ENCODE data around the gene DCBLD1. TPM values are rescaled to one million over a fixed set of nuclear protein-coding genes. Genes with fewer than 3 reads are reported as not detected.
A peak's percentile ranks its signal among the peaks of the same experiment; 100 is the strongest.

Gene DCBLD1
- total and polyA plus RNA-seq, 11 donors: 2.9 to 11.4 (median 4.0) TPM

DNA sequence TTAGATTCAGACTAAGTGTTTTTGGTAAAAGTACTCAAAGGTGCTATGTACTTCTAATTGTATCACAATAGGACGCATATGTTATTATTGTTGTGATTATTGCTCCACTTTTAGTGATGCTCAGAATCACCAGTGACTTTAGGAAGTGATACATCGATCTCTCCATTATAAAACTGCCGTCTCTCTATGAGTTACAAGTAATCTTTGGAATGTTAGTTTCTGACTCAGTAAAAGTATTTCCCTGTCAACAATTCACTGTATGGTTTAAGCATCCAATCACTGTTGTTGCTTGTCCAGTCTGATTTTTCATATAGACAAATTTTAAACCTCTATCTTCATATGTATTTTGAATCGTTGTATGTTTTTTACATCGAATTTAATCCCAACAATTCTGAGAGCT lies 9.4 kb downstream of the DCBLD1 start:
- WGBS, 4 donors: 86 to 92% (median 88%) methylated on average over 5 of the region's 5 CpGs
- TF ChIP-seq CTCF (IDR thresholded peaks at IDR 0.05) (no peak), POLR2A (IDR thresholded peaks at IDR 0.05) (no peak)

GRCh38 chr6:117493470-117493869 lies 11.0 kb downstream of the DCBLD1 start:
- no peak for DNase-seq
- no peak for ATAC-seq
- H3K27ac ChIP-seq: peak overlapping the region in 8 of 12 donors; percentile 14 to 75 (median 42)
- H3K36me3 ChIP-seq: no peaks in the 10 kb centered on the region
- TF ChIP-seq POLR2A (IDR thresholded peaks at IDR 0.05) (no peak), CTCF (IDR thresholded peaks at IDR 0.05) (no peak)
- intact Hi-C loops (cut with DNase I): no loop called here
- H3K27me3 ChIP-seq: no peaks in the 10 kb centered on the region
- no peaks in the 10 kb centered on the region for H3K9me3 ChIP-seq
- H3K4me3 ChIP-seq: no peak overlapping the region
- whole genome bisulfite sequencing, 4 donors: 89 to 94% (median 90%) methylated on average over 2 of the region's 2 CpGs
- peaks cover 0 to 47% (median 14%) of the 10 kb centered on the region in 12 donors for H3K4me1 ChIP-seq

More for the DNA sequence above, 9.4 kb downstream of the DCBLD1 start:
- no peaks in the 10 kb centered on the region for H3K9me3 ChIP-seq
- H3K27ac ChIP-seq: no peak overlapping the region
- intact Hi-C loops (cut with DNase I): no loop called here
- no peak for DNase-seq
- no peak overlapping the region for H3K4me3 ChIP-seq
- H3K36me3 ChIP-seq: no peaks in the 10 kb centered on the region
- no peak for ATAC-seq
- peaks cover 0 to 32% (median 11%) of the 10 kb centered on the region in 12 donors for H3K4me1 ChIP-seq
- H3K27me3 ChIP-seq: no peaks in the 10 kb centered on the region

DNA sequence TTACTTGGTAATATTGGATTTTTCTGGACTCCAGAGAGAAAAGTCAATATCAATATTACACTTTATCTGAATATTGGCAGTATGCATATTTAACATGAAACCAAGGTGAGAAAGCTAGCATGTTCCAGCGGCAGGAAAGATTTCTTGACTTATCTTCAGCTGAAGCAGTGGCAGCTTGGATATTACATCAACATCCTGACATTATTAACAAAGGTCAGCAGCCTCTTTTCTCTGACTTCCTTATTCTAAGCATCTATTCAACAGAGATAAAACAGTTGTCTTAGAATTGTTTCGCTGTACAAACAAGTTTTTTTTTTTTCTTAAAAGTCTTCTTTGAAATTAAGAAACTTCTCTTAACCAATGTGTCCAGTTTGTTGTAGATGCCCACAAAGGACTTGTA lies 11.8 kb downstream of the DCBLD1 start:
- Histone ChIP-seq H3K4me1 (peaks cover 0 to 52% (median 15%) of the 10 kb centered on the region in 12 donors), H3K36me3 (no peaks in the 10 kb centered on the region), H3K9me3 (no peaks in the 10 kb centered on the region), H3K27me3 (no peaks in the 10 kb centered on the region), H3K27ac (peak overlapping the region in 10 of 12 donors; percentile 14 to 75 (median 39)), H3K4me3 (peak overlapping the region in 3 of 12 donors; percentile 2 to 6 (median 4))
- intact Hi-C loops (cut with DNase I): no loop called here
- ATAC-seq: peak in 1 of 4 donors; percentile 54
- TF ChIP-seq POLR2A (IDR thresholded peaks at IDR 0.05): no peak
- no peak for TF ChIP-seq CTCF (IDR thresholded peaks at IDR 0.05)
- WGBS, 4 donors: 38 to 58% (median 52%) methylated on average over 2 of the region's 2 CpGs
- no peak for DNase-seq

DNA sequence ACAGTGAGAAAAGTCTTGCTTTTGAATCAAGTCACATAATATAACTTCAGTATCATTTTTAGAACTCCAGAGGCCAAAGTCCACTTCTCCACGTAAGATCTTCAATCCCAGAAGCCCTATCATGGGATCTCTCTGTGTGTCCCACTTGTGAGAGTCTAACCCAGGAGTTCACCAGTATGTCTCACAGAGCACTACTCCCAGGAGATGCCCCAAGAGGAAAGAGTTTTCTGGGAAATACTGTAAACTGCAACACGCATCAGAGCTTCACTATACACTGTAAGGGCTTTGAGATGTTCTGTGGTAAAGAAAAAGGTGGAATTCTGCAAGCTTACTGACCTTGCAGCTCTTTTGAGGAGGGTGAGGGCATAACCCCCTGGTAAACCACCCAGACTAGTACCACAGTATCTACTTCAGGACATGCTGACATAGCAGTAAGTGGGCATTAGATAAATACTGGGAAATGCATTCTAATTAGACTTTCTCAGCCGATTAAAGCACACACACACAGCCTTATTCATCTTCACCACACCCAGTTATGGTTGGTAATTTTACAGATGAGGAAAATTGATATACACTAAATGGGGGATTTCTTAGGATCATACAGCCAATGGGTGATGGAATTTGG lies 12.3 kb downstream of the DCBLD1 start:
- H3K4me1 ChIP-seq: peaks cover 0 to 52% (median 15%) of the 10 kb centered on the region in 12 donors
- H3K9me3 ChIP-seq: no peaks in the 10 kb centered on the region
- H3K36me3 ChIP-seq: no peaks in the 10 kb centered on the region
- TF ChIP-seq CTCF (IDR thresholded peaks at IDR 0.05): no peak
- TF ChIP-seq POLR2A (IDR thresholded peaks at IDR 0.05): no peak
- H3K4me3 ChIP-seq: peak overlapping the region in 1 of 12 donors; percentile 2
- ATAC-seq (peak in 2 of 4 donors; percentile 70 to 84), DNase-seq (peak in 1 of 5 donors; percentile 15)
- peak overlapping the region in 9 of 12 donors; percentile 14 to 75 (median 40) for H3K27ac ChIP-seq
- intact Hi-C loops (cut with DNase I): no loop called here
- 50 to 60% (median 54%) methylated on average over 3 of the region's 3 CpGs for WGBS, 4 donors
- H3K27me3 ChIP-seq: no peaks in the 10 kb centered on the region

All from heart left ventricle (tissue), 16 donors.